Activated CD8-positive, alpha-beta memory T cell treated with anti-CD3 and anti-CD28 coated beads, Interleukin-2, amount 10 ng/mL, durations not matched to agents 7 days and 5 days (primary cell): ENCODE data around the gene DIP2B. TPM values are rescaled to one million over a fixed set of nuclear protein-coding genes. Genes with fewer than 3 reads are reported as not detected.

Source experiments
- ATAC-seq: fragments of 150-1000 bp; cut with Tn5 transposase; one replicate; pipeline ENCODE4 v1.10.0; 2021; ENCODE audit warnings: moderate library complexity
- CTCF ChIA-PET: fragments of 350-600 bp; sonication (Branson Sonifier 250); formaldehyde crosslinking; loops from one replicate; lab custom pipeline; 2021; ENCODE audit warnings: antibody characterized with exemption; lab: Charles Lee
- DNase-seq: peaks from one replicate; pipeline ENCODE4 v3.0.0-alpha.2; 2020
- H3K27ac Mint-ChIP-seq: one replicate; pipeline ENCODE4 v1.8.0; 2021; ENCODE audit warnings: mild to moderate bottlenecking, mixed read lengths
- H3K27me3 Mint-ChIP-seq: one replicate; pipeline ENCODE4 v1.8.0; 2021; ENCODE audit warnings: mixed read lengths
- H3K36me3 Mint-ChIP-seq: one replicate; pipeline ENCODE4 v1.8.0; 2021; ENCODE audit warnings: mild to moderate bottlenecking, mixed read lengths
- H3K4me1 Mint-ChIP-seq: one replicate; pipeline ENCODE4 v1.8.0; 2021; ENCODE audit warnings: mixed read lengths
- H3K4me3 Mint-ChIP-seq: one replicate; pipeline ENCODE4 v1.8.0; 2021; ENCODE audit warnings: mild to moderate bottlenecking, moderate library complexity, mixed read lengths
- H3K9me3 Mint-ChIP-seq: one replicate; pipeline ENCODE4 v1.8.0; 2022; ENCODE audit warnings: low read depth, mixed read lengths
- total RNA-seq, 2 experiments: library from RNA; stranded (reverse); gene quantifications; one replicate each; pipeline ENCODE4 v1.2.3, GENCODE V29; 2021

Gene DIP2B
- total RNA-seq, 2 experiments from 2014 or later = 14.7 to 14.8 TPM

- H3K4me3 Mint-ChIP-seq = no peak overlapping the region
- peaks cover 6% of the 10 kb centered on the region for H3K36me3 Mint-ChIP-seq
- DNase-seq = no peak
- no peaks in the 10 kb centered on the region for H3K9me3 Mint-ChIP-seq
- H3K27me3 Mint-ChIP-seq = no peaks in the 10 kb centered on the region
- peaks cover 7% of the 10 kb centered on the region for H3K4me1 Mint-ChIP-seq
- no peak for ATAC-seq
- no peak overlapping the region for H3K27ac Mint-ChIP-seq
- CTCF ChIA-PET = interaction anchor here (0.8 kb wide), 1 partner anchor 76 kb away, joined by 3 read pairs; no protein-coding TSS in a partner anchor
These were observed 154.5 kb downstream of the DIP2B start for GRCh38 chr12:50659260-50659659.

DNA sequence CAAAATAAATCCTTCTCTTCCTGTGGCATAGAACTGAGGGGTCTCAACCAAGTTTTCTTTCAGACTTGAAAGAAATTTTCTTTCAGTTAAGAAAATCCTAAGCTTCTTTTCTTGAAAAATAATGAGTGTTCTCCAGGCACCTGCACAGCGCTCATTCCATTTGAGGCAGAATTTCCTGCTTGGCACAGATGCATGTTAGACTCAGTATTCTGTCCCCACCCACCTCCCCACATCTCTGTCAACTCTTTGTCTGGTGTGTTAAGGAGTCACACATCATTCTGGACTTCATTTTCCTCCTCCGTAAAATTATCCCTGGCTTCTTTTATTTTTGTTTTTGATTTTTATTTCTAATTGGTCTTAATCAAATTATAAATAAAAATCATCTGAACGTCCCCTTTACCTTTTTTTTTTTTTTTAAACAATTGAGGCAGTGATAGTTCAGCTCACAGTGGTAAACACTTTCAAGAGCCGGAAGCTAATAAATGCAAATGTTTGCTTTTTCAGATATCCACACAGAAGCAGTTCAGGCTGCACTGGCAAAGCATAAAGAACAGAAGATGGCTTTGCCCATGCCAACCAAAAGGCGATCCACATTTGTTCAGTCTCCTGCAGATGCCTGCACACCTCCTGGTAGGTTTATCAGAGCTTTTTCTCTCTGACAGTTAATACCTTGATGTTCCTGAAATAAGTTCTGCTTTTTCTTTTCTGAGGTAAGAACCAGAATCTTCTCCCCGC, 155.1 kb downstream of the DIP2B start:
- H3K4me1 Mint-ChIP-seq = peaks cover 7% of the 10 kb centered on the region
- H3K9me3 Mint-ChIP-seq = no peaks in the 10 kb centered on the region
- DNase-seq (no peak), ATAC-seq (no peak)
- H3K36me3 Mint-ChIP-seq = peaks cover 6% of the 10 kb centered on the region
- H3K27ac Mint-ChIP-seq = no peak overlapping the region
- no peaks in the 10 kb centered on the region for H3K27me3 Mint-ChIP-seq
- no peak overlapping the region for H3K4me3 Mint-ChIP-seq
- CTCF ChIA-PET = interaction anchor here (0.8 kb wide), 1 partner anchor 75 kb away, joined by 3 read pairs; no protein-coding TSS in a partner anchor

DNA sequence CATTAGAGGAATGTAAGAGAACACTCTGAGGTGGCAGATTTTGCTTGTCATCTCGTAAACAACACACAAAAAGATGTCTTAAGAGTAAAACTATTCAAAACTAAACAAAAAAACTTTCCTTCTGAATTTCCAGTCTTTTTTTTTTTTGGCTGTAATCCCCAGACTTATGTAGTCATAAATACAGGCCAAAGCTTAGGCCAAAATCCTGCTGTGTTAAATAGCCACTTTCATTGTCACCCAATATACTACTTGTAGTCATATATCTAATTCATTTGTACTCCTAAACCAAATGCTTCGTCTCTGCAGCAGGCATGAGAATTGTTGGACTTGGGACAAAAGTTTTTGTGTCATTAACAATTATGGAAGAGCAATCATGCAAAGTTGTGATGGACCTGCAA, 155.6 kb downstream of the DIP2B start:
- H3K4me3 Mint-ChIP-seq = no peak overlapping the region
- CTCF ChIA-PET = no interaction called here

GRCh38 chr12:50661300-50662115, 156.7 kb downstream of the DIP2B start:
- no peak overlapping the region for H3K4me3 Mint-ChIP-seq
- H3K4me1 Mint-ChIP-seq = peaks cover 7% of the 10 kb centered on the region

More for the DNA sequence above, 155.6 kb downstream of the DIP2B start:
- Mint-ChIP-seq H3K36me3 (peaks cover 6% of the 10 kb centered on the region), H3K27ac (no peak overlapping the region), H3K27me3 (no peaks in the 10 kb centered on the region), H3K9me3 (no peaks in the 10 kb centered on the region), H3K4me1 (peaks cover 7% of the 10 kb centered on the region)
- no peak for ATAC-seq
- DNase-seq = no peak

DNA sequence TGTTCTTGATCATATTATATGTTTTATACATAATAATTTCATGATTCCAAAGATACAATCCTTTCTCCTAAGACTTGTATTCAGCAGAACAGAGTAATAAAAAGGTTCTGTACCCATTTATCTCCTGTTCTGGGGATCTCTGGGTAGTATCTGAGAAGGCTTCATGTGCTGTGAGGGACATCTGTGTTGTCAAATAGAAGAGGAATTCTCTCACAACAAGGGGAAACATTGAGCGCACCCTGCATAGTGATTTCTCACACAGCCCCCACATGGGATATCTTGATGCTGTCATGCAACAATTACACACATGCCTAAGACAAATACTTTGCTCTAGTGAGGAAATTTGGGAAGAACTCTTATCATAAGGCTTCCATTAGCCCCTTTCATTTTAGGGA, 157.3 kb downstream of the DIP2B start:
- H3K36me3 Mint-ChIP-seq = peaks cover 6% of the 10 kb centered on the region
- peaks cover 7% of the 10 kb centered on the region for H3K4me1 Mint-ChIP-seq
- DNase-seq = no peak
- H3K4me3 Mint-ChIP-seq = no peak overlapping the region
- H3K27me3 Mint-ChIP-seq = no peaks in the 10 kb centered on the region
- CTCF ChIA-PET = interaction anchor here (1.2 kb wide), 1 partner anchor 10 kb away, joined by 3 read pairs; no protein-coding TSS in a partner anchor
- ATAC-seq = no peak
- no peaks in the 10 kb centered on the region for H3K9me3 Mint-ChIP-seq
- H3K27ac Mint-ChIP-seq = no peak overlapping the region

More at GRCh38 chr12:50661300-50662115, 156.7 kb downstream of the DIP2B start:
- DNase-seq (no peak), ATAC-seq (no peak)
- H3K9me3 Mint-ChIP-seq = no peaks in the 10 kb centered on the region
- peaks cover 6% of the 10 kb centered on the region for H3K36me3 Mint-ChIP-seq
- H3K27me3 Mint-ChIP-seq = no peaks in the 10 kb centered on the region
- no peak overlapping the region for H3K27ac Mint-ChIP-seq
- CTCF ChIA-PET = interaction anchor here (1.2 kb wide), 1 partner anchor 11 kb away, joined by 3 read pairs; no protein-coding TSS in a partner anchor

DNA sequence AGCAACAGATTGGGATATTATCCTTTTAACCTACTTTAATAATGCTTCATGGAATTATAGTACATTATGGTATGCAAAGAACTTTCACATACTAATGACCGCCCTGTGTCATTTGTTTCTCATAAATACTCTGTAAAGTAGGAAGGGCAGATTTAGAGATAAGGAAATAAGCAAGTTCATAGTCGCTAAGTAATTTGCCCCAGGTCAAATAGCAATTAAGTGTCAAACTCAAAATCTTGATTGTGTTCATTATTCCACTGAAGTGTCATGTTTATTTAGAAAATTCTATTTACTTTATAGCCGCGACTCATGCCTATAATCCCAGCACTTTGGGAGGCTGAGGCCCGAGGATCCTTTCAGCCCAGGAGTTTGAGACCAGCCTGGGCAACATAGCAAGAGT, 160.4 kb downstream of the DIP2B start:
- peaks cover 2% of the 10 kb centered on the region for H3K36me3 Mint-ChIP-seq
- H3K9me3 Mint-ChIP-seq = no peaks in the 10 kb centered on the region
- H3K27ac Mint-ChIP-seq = no peak overlapping the region
- peaks cover 7% of the 10 kb centered on the region for H3K4me1 Mint-ChIP-seq
- no peak overlapping the region for H3K4me3 Mint-ChIP-seq
- DNase-seq (no peak), ATAC-seq (no peak)
- CTCF ChIA-PET = interaction anchor here (1.2 kb wide), 1 partner anchor 14 kb away, joined by 3 read pairs; no protein-coding TSS in a partner anchor
- no peaks in the 10 kb centered on the region for H3K27me3 Mint-ChIP-seq

DNA sequence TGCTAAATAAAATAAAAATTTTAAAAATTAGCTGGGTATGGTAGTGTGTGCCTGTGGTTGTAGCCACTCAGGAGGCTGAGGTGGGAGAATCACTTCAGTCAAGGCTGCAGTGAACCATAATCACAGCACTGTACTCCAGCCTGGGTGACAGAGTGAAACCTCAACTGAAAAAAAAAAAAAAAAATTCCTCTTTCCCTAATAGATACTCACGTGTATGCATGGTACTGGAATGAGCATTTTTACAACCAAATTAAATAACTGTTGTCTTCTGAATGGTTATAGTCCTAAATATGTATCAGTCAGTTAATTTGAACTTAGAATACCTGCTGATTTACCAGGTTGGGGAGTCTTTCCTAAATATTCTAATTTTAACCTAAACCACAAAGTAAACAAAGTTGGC, 160.8 kb downstream of the DIP2B start:
- no peak for ATAC-seq
- Mint-ChIP-seq H3K27ac (no peak overlapping the region), H3K4me1 (peaks cover 7% of the 10 kb centered on the region), H3K36me3 (peaks cover under 1% of the 10 kb centered on the region), H3K4me3 (no peak overlapping the region), H3K9me3 (no peaks in the 10 kb centered on the region), H3K27me3 (no peaks in the 10 kb centered on the region)
- DNase-seq = no peak
- CTCF ChIA-PET = no interaction called here

DNA sequence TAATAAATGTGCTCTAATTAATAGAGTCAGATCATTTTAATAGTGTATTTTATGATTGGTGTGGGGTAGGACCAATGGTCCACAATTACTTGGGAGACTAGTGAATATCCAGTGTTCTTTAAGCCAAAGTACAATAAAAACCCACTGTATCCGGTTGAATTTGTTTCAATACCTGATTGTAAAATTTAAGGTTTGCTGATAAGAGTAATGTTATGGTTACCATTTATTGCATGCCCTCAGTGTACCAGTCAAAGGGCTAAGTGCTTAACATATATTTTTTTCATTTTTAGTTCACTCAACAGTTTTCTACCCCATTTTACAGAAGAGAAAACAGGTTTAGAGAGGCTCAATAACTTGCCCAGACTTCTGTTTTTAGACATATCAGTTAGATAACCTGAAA, 161.2 kb downstream of the DIP2B start:
- no peak for DNase-seq
- Mint-ChIP-seq H3K27me3 (no peaks in the 10 kb centered on the region), H3K4me3 (no peak overlapping the region), H3K4me1 (peaks cover 7% of the 10 kb centered on the region), H3K27ac (no peak overlapping the region), H3K9me3 (no peaks in the 10 kb centered on the region), H3K36me3 (peaks cover 2% of the 10 kb centered on the region)
- ATAC-seq = no peak
- CTCF ChIA-PET = no interaction called here

DNA sequence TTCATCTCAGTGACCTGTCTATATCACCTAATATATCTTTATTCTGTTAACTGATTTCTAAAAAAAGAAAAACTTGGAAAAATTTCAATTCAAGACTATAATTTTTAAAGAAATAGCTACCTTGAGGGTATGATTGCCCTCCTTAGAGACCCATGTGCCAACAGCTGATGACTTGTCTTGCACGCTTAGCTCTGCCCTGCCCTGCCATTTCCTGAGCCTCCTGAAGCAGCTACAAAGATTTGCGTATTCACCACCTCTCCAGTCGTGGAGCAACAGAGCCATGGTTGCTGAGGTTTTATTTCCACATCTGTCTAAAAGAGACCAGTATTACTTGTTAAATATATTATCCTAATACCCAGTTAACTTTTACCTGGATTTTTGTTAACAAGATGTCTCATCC, 167.4 kb downstream of the DIP2B start:
- Mint-ChIP-seq H3K27me3 (no peaks in the 10 kb centered on the region), H3K36me3 (peaks cover 10% of the 10 kb centered on the region), H3K9me3 (no peaks in the 10 kb centered on the region), H3K4me1 (no peaks in the 10 kb centered on the region), H3K27ac (no peak overlapping the region), H3K4me3 (no peak overlapping the region)
- ATAC-seq (no peak), DNase-seq (no peak)
- CTCF ChIA-PET = interaction anchor here (1.1 to 1.7 kb wide), 4 partner anchors 11 to 418 kb away, joined by 3 to 7 read pairs (median 4); partner anchors contain the start of gene DIP2B

DNA sequence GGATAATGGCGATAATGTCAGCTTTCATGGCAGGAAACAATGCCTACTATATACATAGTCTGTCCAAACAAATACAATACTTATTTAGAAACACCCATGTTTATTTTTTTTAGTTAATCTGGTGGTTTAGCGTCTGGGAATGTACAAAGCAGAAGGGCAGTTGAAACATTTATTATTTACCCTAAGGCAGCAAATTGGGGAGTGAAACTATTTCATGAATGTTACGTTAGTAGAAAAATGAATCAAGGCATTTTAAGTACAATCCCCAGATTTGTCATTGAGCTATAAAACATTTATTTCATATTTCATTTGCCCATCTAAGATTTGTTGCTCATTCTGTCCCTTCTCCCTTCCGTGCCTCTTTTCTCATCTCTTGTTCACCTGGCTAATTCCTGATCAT, 172.0 kb downstream of the DIP2B start:
- Mint-ChIP-seq H3K4me3 (no peak overlapping the region), H3K27me3 (no peaks in the 10 kb centered on the region), H3K9me3 (no peaks in the 10 kb centered on the region), H3K27ac (no peak overlapping the region), H3K4me1 (peaks cover 2% of the 10 kb centered on the region), H3K36me3 (peaks cover 14% of the 10 kb centered on the region)
- CTCF ChIA-PET = no interaction called here
- ATAC-seq (no peak), DNase-seq (no peak)

DNA sequence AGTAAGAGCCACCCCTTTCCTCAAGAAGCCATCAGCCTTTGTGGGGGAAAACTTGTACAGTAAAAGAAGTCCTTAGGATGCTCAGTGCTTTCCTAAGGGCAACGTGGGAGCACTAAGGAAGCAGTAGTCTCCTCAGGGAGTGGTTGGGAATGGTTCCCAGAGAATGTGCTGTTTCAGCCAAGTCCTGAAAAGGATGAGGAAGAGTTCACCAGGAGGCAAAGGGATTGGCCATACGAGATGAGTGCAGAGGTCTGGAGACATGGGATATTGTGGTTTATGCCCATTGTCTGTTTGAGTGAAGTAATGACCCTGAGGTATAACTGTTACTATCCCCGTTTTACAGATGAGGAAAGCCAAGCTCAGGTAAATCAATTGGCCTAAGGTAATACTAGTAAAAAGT, 173.1 kb downstream of the DIP2B start:
- CTCF ChIA-PET = no interaction called here
- H3K36me3 Mint-ChIP-seq = peaks cover 14% of the 10 kb centered on the region
- DNase-seq (no peak), ATAC-seq (no peak)
- peaks cover 2% of the 10 kb centered on the region for H3K4me1 Mint-ChIP-seq
- no peak overlapping the region for H3K27ac Mint-ChIP-seq
- H3K4me3 Mint-ChIP-seq = no peak overlapping the region
- H3K27me3 Mint-ChIP-seq = no peaks in the 10 kb centered on the region
- no peaks in the 10 kb centered on the region for H3K9me3 Mint-ChIP-seq

GRCh38 chr12:50678650-50679365, 174.0 kb downstream of the DIP2B start:
- DNase-seq (no peak), ATAC-seq (no peak)
- Mint-ChIP-seq H3K27me3 (no peaks in the 10 kb centered on the region), H3K9me3 (no peaks in the 10 kb centered on the region), H3K4me3 (no peak overlapping the region), H3K4me1 (peaks cover 2% of the 10 kb centered on the region), H3K36me3 (peaks cover 14% of the 10 kb centered on the region), H3K27ac (no peak overlapping the region)
- CTCF ChIA-PET = interaction anchor here (0.9 kb wide), 2 partner anchors 11 to 14 kb away, joined by 3 to 4 read pairs; no protein-coding TSS in a partner anchor

GRCh38 chr12:50679612-50680011, 174.8 kb downstream of the DIP2B start:
- peaks cover 13% of the 10 kb centered on the region for H3K36me3 Mint-ChIP-seq
- H3K9me3 Mint-ChIP-seq = no peaks in the 10 kb centered on the region
- H3K27me3 Mint-ChIP-seq = no peaks in the 10 kb centered on the region
- CTCF ChIA-PET = interaction anchor here (0.7 to 0.9 kb wide), 3 partner anchors 12 to 187 kb away, joined by 3 to 5 read pairs (median 4); no protein-coding TSS in a partner anchor
- ATAC-seq (no peak), DNase-seq (no peak)
- H3K4me1 Mint-ChIP-seq = peaks cover 2% of the 10 kb centered on the region
- no peak overlapping the region for H3K4me3 Mint-ChIP-seq
- H3K27ac Mint-ChIP-seq = no peak overlapping the region
